GM12878 (cell line): ENCODE results near the gene RALGAPA1. TPM values are rescaled to one million over a fixed set of nuclear protein-coding genes. Genes with fewer than 3 reads are reported as not detected.

Experiments
- ATAC-seq: fragments of 200-7000 bp; cut with Tn5 transposase; 3 replicates; pipeline ENCODE4 v1.9.1; 2020; ENCODE audit warnings: mild to moderate bottlenecking, moderate library complexity
- BruUV-seq: library from RNA; stranded (reverse); fragments of 400-500 nt; replicated peaks from 2 replicates; lab custom pipeline; 2021; lab: Mats Ljungman, UMichigan
- CTCF ChIA-PET: fragments of 300-600 bp; sonication (Branson Sonifier 250); formaldehyde crosslinking; extraction: SDS; loops from one replicate; lab custom pipeline; 2021; ENCODE audit warnings: inconsistent platforms; lab: Yijun Ruan, JAX
- POLR2A ChIA-PET: fragments of 350-600 bp; formaldehyde crosslinking; extraction: SDS; loops from one replicate; lab custom pipeline; 2021; ENCODE audit warnings: inconsistent platforms; lab: Charles Lee
- RAD21 ChIA-PET: fragments of 300-600 bp; sonication (Branson Sonifier 250); formaldehyde crosslinking; loops from one replicate; lab custom pipeline; 2023; ENCODE audit warnings: antibody characterized with exemption; ENCODE audit not compliant: unreplicated experiment; lab: Charles Lee
- SMC1A ChIA-PET: fragments of 300-600 bp; sonication (Branson Sonifier 250); formaldehyde crosslinking; loops from one replicate; lab custom pipeline; 2023; ENCODE audit not compliant: unreplicated experiment, uncharacterized antibody; lab: Charles Lee
- DNase-seq: peaks from one replicate; pipeline ENCODE4 v3.0.0-alpha.2; 2011; ENCODE audit warnings: low read depth, low spot score
- FAIRE-seq: peaks from 3 replicates; lab custom pipeline; 2011; peaks lifted over from hg19 to GRCh38; lab: Jason Lieb, UNC
- H2AFZ ChIP-seq: 2 replicates; pipeline ENCODE4 v1.6.0; 2011; ENCODE audit warnings: low read depth, low read length, control low read depth; ENCODE audit not compliant: control insufficient read depth
- H3K27ac ChIP-seq: 2 replicates; pipeline ENCODE4 v1.5.1; 2011; ENCODE audit warnings: control low read depth; ENCODE audit not compliant: control insufficient read depth, insufficient read depth
- H3K27me3 ChIP-seq, 2 experiments: replicated peaks in 1 of 2; 2 replicates each; pipeline versions ENCODE4 v1.6.0 to v1.6.1; 2011; ENCODE audit warnings: low read length in 1 of 2; ENCODE audit not compliant: control insufficient read depth in 2 of 2, insufficient read depth in 2 of 2
- H3K36me3 ChIP-seq, 2 experiments: 2 replicates each; pipeline ENCODE4 v1.5.1; 2011; ENCODE audit warnings: low read length in 1 of 2; ENCODE audit not compliant: control insufficient read depth in 2 of 2, insufficient read depth in 2 of 2
- H3K4me1 ChIP-seq: 2 replicates; pipeline ENCODE4 v1.6.1; 2011; ENCODE audit warnings: mild to moderate bottlenecking, low read length, moderate library complexity, mixed read lengths; ENCODE audit not compliant: control insufficient read depth, insufficient read depth
- H3K4me2 ChIP-seq: 2 replicates; pipeline ENCODE4 v1.6.0; 2011; ENCODE audit warnings: control low read depth; ENCODE audit not compliant: control insufficient read depth, insufficient read depth
- H3K4me3 ChIP-seq: fragments of 200-600 bp; sonication (generic); 2 replicates; pipeline ENCODE4 v1.5.1; 2016
- H3K79me2 ChIP-seq: 2 replicates; pipeline ENCODE4 v1.6.0; 2011; ENCODE audit warnings: low read length; ENCODE audit not compliant: control insufficient read depth, insufficient read depth
- H3K9ac ChIP-seq: 2 replicates; pipeline ENCODE4 v1.8.0; 2011; ENCODE audit warnings: low read length, control low read depth, mixed read lengths; ENCODE audit not compliant: control insufficient read depth, insufficient read depth
- H3K9me3 ChIP-seq: replicated peaks from 3 replicates; pipeline ENCODE4 v1.5.1; 2011; ENCODE audit warnings: mild to moderate bottlenecking, low read length; ENCODE audit not compliant: control insufficient read depth, insufficient read depth
- H4K20me1 ChIP-seq: 2 replicates; pipeline ENCODE4 v1.6.0; 2011; ENCODE audit not compliant: control insufficient read depth, insufficient read depth
- BCL11A ChIP-seq: IDR thresholded peaks from 2 replicates; pipeline ENCODE4 v1.6.1; 2011; ENCODE audit warnings: low read depth, low read length
- MEF2A ChIP-seq: IDR thresholded peaks from 2 replicates; pipeline ENCODE4 v1.6.1; 2011; ENCODE audit warnings: low read depth, mild to moderate bottlenecking, low read length, moderate library complexity; ENCODE audit not compliant: insufficient read depth
- PBX3 ChIP-seq: IDR thresholded peaks from 2 replicates; pipeline ENCODE4 v1.6.1; 2011; ENCODE audit warnings: mild to moderate bottlenecking, low read depth, low read length, moderate library complexity; ENCODE audit not compliant: insufficient replicate concordance
- SMAD5 ChIP-seq: IDR thresholded peaks from 2 replicates; pipeline ENCODE4 v1.6.1; 2016; ENCODE audit warnings: antibody characterized with exemption, low read depth
- WGBS: methylation state at CpG from one replicate; pipeline ENCODE4 v1.1.6; 2016; ENCODE audit warnings: low lambda C conversion rate; ENCODE audit not compliant: insufficient replicate concordance, insufficient coverage; ENCODE audit errors: missing lambda C conversion rate; 5-methylcytosine and 5-hydroxymethylcytosine counted together
- in situ Hi-C: fragments of 300-500 bp; cut with MboI; formaldehyde crosslinking; loops from 9 replicates; pipeline ENCODE4 v1.14.3; 2018; ENCODE audit warnings: mixed read lengths
- intact Hi-C: fragments of 100-400 bp; cut with micrococcal nuclease; formaldehyde crosslinking; loops from one replicate; pipeline ENCODE4 v1.14.2; 2022; ENCODE audit not compliant: unreplicated experiment
- polyA plus RNA-seq, 11 experiments: library from polyadenylated mRNA; depleted of rRNA in 4 of 11; unstranded in 6 of 11; stranded (reverse) in 5 of 11; fragments of >200 nt; fragmentation: Nextera tagmentation in 4 of 11; fragmentation: Illumina TruSeq in 1 of 11; extraction: Ambion mirVana in 4 of 11; extraction: Trizol in 1 of 11; gene quantifications; 1 replicate in 1 of 11; 2 replicates in 10 of 11; pipeline versions ENCODE4 v1.2.1 to v1.2.3, GENCODE V29; 2011 to 2016; ENCODE audit warnings: inconsistent platforms in 2 of 11, missing spikeins in 2 of 11, low read depth in 1 of 11
- total RNA-seq, 4 experiments: library from RNA; depleted of rRNA in 3 of 4; stranded (reverse); fragments of >200 nt in 3 of 4; fragmentation: Illumina TruSeq in 1 of 4; extraction: Trizol in 1 of 4; gene quantifications; 2 replicates each; pipeline versions ENCODE4 v1.2.1 to v1.2.3, GENCODE V29; 2013 to 2021
- TF ChIP-seq, protein P1 (sequence below): fragments of 450-650 bp; IDR thresholded peaks from 2 replicates; pipeline ENCODE4 v1.6.1; 2017; ENCODE audit warnings: antibody characterized with exemption, mild to moderate bottlenecking, moderate library complexity

The RALGAPA1 gene
- total and polyA plus RNA-seq, 10 of the 15 experiments (the other 5 are each of a cell fraction or from before 2014, with no cell fraction given): 5.6 to 26.7 (median 14.7) TPM

DNA sequence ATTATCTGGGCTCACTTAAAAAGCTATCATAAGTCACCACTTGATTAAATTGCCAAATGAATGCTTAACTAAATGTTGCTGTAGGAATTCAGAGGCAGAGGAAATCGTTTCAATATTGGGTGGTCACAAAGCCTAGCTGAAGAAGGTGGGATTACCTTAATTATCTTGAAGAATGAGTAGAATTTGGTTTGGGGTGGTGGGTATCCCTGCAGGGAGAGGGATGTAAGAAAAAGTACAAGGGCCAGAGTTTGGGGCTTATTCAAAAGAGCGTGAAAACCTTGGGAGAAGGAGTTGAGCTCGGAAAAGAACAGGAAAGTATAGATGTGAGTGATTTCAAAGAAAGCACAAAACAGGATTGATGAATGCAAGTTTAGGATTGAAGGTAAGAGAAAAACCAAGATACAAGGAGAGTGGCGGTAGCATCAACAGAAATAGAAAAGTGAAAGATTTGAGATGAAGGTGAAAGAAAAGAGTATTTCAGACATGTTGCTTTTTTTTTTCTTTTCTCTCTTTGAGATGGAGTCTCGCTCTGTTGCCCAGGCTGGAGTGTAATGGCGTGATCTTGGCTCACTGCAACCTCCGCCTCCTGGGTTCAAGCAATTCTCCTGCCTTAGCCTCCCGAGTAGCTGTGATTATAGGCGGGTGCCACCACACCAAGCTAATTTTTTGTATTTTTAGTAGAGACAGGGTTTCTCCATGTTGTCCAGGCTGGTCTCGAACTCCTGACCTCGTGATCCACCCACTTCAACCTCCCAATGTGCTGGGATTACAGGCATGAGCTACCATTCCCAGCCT lies 18.8 kb upstream of the RALGAPA1 start:
- no peak overlapping the region for H2AFZ ChIP-seq
- ChIA-PET POLR2A (interaction anchor here (1.1 to 1.4 kb wide), 2 partner anchors 27 to 672 kb away, joined by 4 read pairs; no protein-coding TSS in a partner anchor), SMC1A (interaction anchor here (0.9 to 1.5 kb wide), 3 partner anchors 14 to 26 kb away, joined by 3 to 4 read pairs (median 3); no protein-coding TSS in a partner anchor), CTCF (interaction anchor here (3.8 kb wide), 1 partner anchor 12 kb away, joined by 56 read pairs; no protein-coding TSS in a partner anchor)
- no peaks in the 10 kb centered on the region for H4K20me1 ChIP-seq
- no peak for ATAC-seq
- H3K27ac ChIP-seq: no peak overlapping the region
- H3K79me2 ChIP-seq: peaks cover 12% of the 10 kb centered on the region
- H3K4me2 ChIP-seq: peak overlapping the region; percentile 83
- H3K4me1 ChIP-seq: no peaks in the 10 kb centered on the region
- no TSS peak for BruUV-seq
- peak overlapping the region; percentile 96 for H3K4me3 ChIP-seq
- intact Hi-C loops: loop anchor here (2.0 kb wide), 2 partner anchors 19 to 535 kb away; partner anchors contain the start of genes PSMA6 and RALGAPA1
- no peaks in the 10 kb centered on the region; a peak in 2 of 4 replicates for H3K36me3 ChIP-seq
- DNase-seq: no peak
- no peak for TF ChIP-seq MEF2A
- TF ChIP-seq BCL11A: no peak
- TF ChIP-seq, protein P1, sequence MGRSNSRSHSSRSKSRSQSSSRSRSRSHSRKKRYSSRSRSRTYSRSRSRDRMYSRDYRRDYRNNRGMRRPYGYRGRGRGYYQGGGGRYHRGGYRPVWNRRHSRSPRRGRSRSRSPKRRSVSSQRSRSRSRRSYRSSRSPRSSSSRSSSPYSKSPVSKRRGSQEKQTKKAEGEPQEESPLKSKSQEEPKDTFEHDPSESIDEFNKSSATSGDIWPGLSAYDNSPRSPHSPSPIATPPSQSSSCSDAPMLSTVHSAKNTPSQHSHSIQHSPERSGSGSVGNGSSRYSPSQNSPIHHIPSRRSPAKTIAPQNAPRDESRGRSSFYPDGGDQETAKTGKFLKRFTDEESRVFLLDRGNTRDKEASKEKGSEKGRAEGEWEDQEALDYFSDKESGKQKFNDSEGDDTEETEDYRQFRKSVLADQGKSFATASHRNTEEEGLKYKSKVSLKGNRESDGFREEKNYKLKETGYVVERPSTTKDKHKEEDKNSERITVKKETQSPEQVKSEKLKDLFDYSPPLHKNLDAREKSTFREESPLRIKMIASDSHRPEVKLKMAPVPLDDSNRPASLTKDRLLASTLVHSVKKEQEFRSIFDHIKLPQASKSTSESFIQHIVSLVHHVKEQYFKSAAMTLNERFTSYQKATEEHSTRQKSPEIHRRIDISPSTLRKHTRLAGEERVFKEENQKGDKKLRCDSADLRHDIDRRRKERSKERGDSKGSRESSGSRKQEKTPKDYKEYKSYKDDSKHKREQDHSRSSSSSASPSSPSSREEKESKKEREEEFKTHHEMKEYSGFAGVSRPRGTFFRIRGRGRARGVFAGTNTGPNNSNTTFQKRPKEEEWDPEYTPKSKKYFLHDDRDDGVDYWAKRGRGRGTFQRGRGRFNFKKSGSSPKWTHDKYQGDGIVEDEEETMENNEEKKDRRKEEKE: no peak
- TF ChIP-seq PBX3: no peak
- no peak for TF ChIP-seq SMAD5
- TF ChIP-seq, all 136 proteins: peak for 0
- WGBS: 92% methylated on average over 11 of the region's 11 CpGs
- in situ Hi-C loops: no loop called here
- no peak overlapping the region for H3K9ac ChIP-seq
- H3K9me3 ChIP-seq: no peaks in the 10 kb centered on the region
- no peaks in the 10 kb centered on the region for H3K27me3 ChIP-seq
- RAD21 ChIA-PET: no interaction called here
- FAIRE-seq: no peak
